ENCODE data around the gene MSL1.

MSL1 gene

GRCh38 chr17:40174514-40174913 is 52.7 kb downstream of the MSL1 start:
- DNase-seq (ENCODE audit: low read depth in 2 of 2) = no peak

DNA sequence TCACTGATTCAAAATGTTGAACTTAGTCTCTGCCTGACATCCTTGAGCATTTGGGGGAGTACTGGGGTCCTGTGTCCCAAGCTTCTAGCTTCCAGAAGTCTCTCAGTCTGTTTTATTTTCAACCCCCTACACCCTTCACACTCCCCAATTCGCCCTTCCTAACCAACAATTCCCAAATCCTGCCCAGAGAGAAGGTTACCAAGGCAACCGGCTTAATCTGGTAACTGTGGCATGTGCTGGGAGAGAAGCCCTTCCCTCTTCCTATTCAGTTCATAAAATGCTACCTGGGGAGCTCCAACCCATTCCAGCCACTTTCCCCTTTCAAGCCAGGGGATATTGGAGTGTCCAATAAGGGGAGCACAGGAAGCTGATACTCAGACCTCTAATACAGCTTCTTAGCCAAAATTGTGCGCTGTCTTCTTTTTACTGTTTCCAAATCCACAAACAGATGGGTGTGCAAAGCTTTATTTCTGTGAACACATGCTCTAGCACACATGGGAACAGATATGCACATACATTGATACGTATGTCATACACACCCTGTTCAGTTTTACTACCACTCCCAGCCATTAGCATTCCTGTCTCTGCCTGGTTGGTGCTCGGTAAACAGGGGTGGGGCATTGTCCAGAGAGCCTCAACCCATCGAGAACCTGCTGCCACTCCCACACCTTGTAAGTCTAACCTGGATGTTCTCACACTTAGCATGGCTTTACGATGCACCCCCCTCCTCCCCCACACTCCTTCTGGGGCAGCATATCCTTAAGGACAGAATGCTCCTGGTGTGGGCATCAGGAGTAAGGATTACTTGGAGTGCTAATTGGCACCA is 54.4 kb downstream of the MSL1 start:
- no peak for DNase-seq (ENCODE audit: low read depth in 2 of 2)

GRCh38 chr17:40176754-40177110 is 55.0 kb downstream of the MSL1 start:
- no peak for DNase-seq (ENCODE audit: low read depth in 2 of 2)

DNA sequence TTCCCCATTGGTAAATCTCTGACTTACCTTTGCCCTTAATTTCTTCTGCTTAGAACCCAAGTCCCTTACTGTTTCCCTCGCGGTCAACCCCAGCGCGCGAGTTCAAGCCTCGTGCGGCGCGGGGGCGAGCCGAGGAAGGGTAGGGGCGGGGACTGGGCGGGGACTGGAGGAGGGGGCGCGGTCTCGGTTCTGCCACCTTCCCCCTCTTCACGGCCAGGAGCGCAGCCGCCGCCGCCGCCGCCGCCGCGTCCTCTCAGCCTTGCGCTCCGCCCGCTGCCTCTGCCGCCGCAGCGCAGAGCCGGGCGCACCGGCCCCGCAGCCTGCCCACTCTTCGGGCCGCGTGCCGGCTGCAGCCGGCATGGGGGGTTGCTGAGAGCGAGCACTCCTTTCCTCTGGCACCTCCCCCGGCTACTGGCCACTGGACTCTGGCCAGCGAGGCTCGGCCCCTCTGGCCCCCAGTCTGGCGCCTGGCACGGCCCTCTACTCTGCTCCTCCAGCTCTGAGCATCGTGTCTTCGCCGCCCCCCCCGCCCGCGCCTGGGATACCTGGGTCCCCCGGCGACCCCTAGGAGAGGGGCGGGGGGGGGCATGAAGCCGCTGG is 55.6 kb downstream of the MSL1 start, which contains the start of gene RAPGEFL1:
Gene RAPGEFL1, plus strand, starts transcription at position 196 of the 600 bp plus-strand sequence. Its CDS starts 392 bp downstream, at position 588.
- peak; percentile 79 to 88 for DNase-seq (ENCODE audit: low read depth in 2 of 2)

GRCh38 chr17:40178021-40178601 is 56.3 kb downstream of the MSL1 start:
- DNase-seq (ENCODE audit: low read depth in 2 of 2) = no peak

- DNase-seq (ENCODE audit: low read depth in 2 of 2) = no peak
Observed at GRCh38 chr17:40178660-40179059, 56.9 kb downstream of the MSL1 start.

DNA sequence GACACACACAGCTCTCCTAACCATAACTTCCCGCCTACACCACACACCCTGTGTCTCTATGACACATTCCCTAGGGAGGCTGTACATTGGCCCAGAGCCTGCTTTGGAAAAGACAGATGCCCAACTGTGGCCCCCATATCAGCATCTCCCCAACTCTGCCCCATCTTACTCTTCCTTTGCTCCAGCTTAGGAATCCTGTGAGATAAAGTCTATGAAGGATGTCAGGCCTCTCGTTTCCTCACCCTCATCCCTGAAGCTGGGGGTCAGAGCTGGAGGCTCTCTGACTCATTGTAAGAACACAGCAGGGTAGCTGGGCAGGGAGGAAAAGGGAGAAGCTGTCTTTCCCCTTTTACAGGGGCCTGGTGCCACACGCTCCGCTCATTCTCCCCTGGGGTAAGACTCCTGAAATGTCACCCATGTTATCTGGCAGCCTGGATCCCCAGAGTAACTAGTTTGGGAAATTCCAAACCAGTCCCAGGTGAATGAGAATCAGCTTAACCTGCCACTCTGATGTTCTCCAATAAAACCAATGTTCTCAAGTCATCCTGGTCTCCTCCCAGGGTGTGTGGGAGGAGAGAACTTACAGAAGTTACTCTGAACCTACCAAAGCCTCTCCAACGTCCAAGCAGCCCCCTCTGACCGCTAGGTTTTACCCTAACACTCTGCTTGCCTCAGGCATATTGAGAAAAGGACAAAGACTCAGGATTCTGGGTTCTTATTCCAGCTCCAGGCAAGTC is 58.3 kb downstream of the MSL1 start:
- DNase-seq (ENCODE audit: low read depth in 2 of 2) = no peak

DNA sequence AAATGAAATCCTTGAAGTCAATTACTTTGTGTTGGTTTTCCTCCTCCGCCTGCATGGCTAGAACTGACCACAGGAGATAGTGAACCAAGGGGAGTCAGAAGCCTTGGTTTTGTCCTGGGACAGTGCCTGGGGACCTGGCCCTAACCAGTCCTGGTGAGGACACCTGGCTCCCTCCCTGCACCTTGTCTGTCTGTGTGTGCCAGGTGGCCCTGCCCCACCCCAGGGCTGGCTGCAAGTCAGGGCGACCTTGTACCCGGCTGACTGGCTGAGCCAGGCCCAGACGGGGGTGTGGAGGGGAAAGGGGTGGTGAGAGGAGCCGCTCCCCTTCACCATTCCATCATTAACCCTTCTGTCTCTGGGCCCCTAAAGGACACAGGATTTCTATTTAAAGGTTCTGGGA is 58.9 kb downstream of the MSL1 start:
- DNase-seq (ENCODE audit: low read depth in 2 of 2) = no peak

DNA sequence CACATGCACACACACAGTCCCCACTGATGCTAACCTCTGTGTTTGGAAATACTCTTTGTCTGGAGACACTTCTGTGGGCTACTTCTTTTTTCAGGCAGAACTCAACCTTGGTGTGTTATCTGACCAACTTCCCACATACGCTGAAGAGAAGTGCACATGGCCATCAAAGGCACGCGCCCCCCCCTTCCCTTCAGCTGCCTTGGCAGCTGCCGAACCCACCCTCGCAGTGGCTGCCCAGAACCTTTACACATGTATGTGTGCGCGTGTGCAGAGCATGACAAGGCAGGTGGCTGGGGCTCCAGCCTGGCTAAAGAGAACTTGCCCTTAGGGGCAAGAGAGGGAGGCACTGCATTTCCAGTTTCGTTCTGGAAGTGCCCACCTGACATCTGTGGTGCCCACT is 59.4 kb downstream of the MSL1 start:
- no peak for DNase-seq (ENCODE audit: low read depth in 2 of 2)

- DNase-seq (ENCODE audit: low read depth in 2 of 2) = no peak
Observed at GRCh38 chr17:40182606-40183005, 60.8 kb downstream of the MSL1 start.

All from stimulated activated CD4-positive, alpha-beta T cell treated with anti-CD3 and anti-CD28 coated beads, Interleukin-15, amount 100 ng/mL, for 48 hours (primary cell).